Activated CD4-positive, CD25-positive, alpha-beta regulatory T cell treated with anti-CD3 and anti-CD28 coated beads, Interleukin-2, amount 50 U/mL, for 72 hours (primary cell): Measurements from ENCODE around the gene NCKAP5L.

Experiments used
- DNase-seq: peaks from one replicate; pipeline ENCODE4 v3.0.0; 2021

Gene NCKAP5L

GRCh38 chr12:49821373-49822287, 6.6 kb downstream of the NCKAP5L start:
- no peak for DNase-seq

- DNase-seq, result no peak
Observed at GRCh38 chr12:49819786-49820185, 8.4 kb downstream of the NCKAP5L start.

- no peak for DNase-seq
Observed at GRCh38 chr12:49818241-49818895, 9.8 kb downstream of the NCKAP5L start.

GRCh38 chr12:49813131-49813530, 15.1 kb downstream of the NCKAP5L start:
- no peak for DNase-seq

GRCh38 chr12:49811961-49812401, 16.2 kb downstream of the NCKAP5L start:
- DNase-seq, result no peak

- no peak for DNase-seq
Observed at GRCh38 chr12:49811136-49811535, 17.1 kb downstream of the NCKAP5L start.

- no peak for DNase-seq
Observed at GRCh38 chr12:49809906-49810389, 18.3 kb downstream of the NCKAP5L start.

- no peak for DNase-seq
Observed at GRCh38 chr12:49809381-49809905, 18.8 kb downstream of the NCKAP5L start.

GRCh38 chr12:49808686-49809380, 19.4 kb downstream of the NCKAP5L start:
- DNase-seq, result no peak

- no peak for DNase-seq
Observed at GRCh38 chr12:49807991-49808580, 20.1 kb downstream of the NCKAP5L start.

- no peak for DNase-seq
Observed at GRCh38 chr12:49806877-49807276, 21.3 kb downstream of the NCKAP5L start.

GRCh38 chr12:49806321-49806813, 21.8 kb downstream of the NCKAP5L start:
- no peak for DNase-seq

- no peak for DNase-seq
Observed at GRCh38 chr12:49805409-49805808, 22.8 kb downstream of the NCKAP5L start.

GRCh38 chr12:49804821-49805220, 23.4 kb downstream of the NCKAP5L start:
- no peak for DNase-seq

- DNase-seq, result no peak
Observed at GRCh38 chr12:49803693-49804450, 24.3 kb downstream of the NCKAP5L start.

GRCh38 chr12:49801141-49802063, 26.8 kb downstream of the NCKAP5L start:
- no peak for DNase-seq

- no peak for DNase-seq
Observed at GRCh38 chr12:49800421-49801140, 27.6 kb downstream of the NCKAP5L start.

- DNase-seq, result no peak
Observed at GRCh38 chr12:49798934-49799333, 29.3 kb downstream of the NCKAP5L start.

GRCh38 chr12:49798248-49798647, 30.0 kb downstream of the NCKAP5L start:
- DNase-seq, result no peak

- no peak for DNase-seq
Observed at GRCh38 chr12:49797449-49797776, 30.8 kb downstream of the NCKAP5L start.
